ENCODE data around the gene PSMG1.
"Not testable (repeated sequence)": the region's sequence is repeated elsewhere in the genome, so short reads cannot be mapped to it uniquely, and the experiment has no call there.

PSMG1 gene

GRCh38 chr21:39155578-39155977, 27.7 kb downstream of the PSMG1 start:
- DNase-seq = no peak

- DNase-seq = no peak
These were observed 29.4 kb downstream of the PSMG1 start for GRCh38 chr21:39153842-39154241.

- no peak for DNase-seq
These were observed 29.9 kb downstream of the PSMG1 start for GRCh38 chr21:39153373-39153772.

- DNase-seq = no peak
These were observed 31.0 kb downstream of the PSMG1 start for GRCh38 chr21:39152271-39152670.

- no peak for DNase-seq
These were observed 32.4 kb downstream of the PSMG1 start for GRCh38 chr21:39150877-39151276.

DNA sequence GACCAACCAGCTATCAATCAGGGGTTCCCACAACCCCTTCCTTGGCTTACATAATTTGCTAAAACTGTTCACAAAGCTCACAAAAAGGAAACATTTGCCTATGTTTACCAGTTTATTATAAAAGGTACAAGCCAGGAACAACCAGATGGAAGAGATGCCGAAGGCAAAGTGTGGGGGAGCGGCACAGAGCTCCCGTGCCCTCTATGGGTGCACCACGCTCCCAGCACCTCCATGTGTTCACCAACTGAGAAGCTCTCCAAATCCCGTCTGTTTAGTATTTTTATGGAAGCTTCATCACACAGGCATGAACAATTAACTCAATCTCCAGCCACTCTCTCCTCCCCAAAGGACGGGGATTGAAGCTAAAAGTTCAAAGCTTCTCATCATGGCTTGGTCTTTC, 32.9 kb downstream of the PSMG1 start:
- no peak for DNase-seq

DNA sequence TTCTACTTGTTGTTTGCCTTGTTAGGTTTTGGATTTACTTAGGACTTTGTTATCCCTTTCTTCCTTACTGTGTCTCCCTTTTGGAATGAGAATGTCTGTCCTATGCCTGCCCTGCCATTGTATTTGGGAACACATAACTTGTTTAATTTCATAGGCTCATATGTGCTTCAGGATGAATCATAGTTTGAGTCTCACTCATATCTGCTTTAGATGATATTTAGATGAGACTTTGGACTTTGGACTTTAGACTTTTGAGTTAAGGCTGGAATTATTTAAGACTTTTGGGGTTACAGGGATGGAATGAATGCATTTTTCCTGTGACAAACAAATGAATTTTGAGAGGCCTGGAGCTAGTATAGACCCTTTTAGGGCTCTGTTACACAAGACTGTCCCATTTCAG, 33.4 kb downstream of the PSMG1 start:
- DNase-seq = no peak

DNA sequence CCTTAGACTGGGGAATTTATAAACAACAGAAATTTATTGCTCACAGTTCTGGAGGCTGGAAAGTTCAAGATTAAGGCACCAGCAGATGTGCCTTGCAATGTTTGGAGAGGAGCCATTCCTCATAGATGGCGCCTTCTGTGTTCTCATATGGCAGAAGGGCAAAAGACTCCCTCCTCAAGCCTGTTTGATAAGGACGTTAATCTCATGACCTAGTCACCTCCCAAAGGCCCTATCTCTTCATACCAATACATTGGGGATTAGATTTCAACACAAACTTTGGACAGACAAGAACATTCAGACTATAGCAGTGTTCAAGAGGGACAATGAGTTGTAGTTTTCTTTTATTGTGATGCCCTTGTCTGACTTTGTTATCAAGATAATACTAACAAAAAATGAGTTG, 34.3 kb downstream of the PSMG1 start:
- DNase-seq = no peak

DNA sequence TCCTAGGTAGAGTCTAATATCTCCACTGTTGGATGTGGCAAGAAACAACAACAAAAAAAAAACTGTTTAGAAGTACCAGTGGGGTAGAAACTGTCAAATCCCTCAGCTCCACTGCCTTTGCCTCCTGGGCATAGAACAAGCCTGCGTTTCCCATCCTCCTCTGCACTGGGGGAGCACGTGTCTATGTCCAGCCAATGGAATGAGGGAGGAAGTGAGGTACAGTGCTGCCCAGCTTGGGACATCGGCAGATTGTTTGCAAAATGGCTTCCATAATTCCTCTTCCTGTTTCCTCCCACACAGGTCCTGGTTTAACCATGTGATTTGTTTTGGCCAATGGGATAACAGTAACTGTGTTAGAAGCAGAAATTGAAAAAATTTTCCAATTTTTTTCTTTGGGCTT, 39.1 kb downstream of the PSMG1 start:
- no peak for DNase-seq

GRCh38 chr21:39142972-39143371, 40.3 kb downstream of the PSMG1 start:
- no peak for DNase-seq

DNA sequence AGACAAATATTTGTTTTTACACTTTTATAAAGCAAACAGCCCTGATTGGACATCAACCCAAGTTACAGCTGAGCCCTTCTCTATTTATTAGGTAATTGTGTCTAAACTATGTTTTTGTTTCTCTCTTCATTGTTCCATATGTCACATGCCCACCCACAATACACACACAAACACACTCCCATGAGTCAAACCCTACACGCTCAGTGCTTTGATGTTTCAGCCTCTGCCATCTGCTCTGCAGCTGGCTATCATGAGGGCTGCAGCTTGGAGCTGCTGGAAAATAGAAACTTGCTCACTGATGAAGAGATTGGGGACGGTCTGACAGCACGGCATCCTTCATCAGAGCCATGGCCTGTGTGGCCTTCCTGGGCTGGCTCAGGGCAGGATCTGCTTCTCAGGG, 41.7 kb downstream of the PSMG1 start:
- DNase-seq = no peak

DNA sequence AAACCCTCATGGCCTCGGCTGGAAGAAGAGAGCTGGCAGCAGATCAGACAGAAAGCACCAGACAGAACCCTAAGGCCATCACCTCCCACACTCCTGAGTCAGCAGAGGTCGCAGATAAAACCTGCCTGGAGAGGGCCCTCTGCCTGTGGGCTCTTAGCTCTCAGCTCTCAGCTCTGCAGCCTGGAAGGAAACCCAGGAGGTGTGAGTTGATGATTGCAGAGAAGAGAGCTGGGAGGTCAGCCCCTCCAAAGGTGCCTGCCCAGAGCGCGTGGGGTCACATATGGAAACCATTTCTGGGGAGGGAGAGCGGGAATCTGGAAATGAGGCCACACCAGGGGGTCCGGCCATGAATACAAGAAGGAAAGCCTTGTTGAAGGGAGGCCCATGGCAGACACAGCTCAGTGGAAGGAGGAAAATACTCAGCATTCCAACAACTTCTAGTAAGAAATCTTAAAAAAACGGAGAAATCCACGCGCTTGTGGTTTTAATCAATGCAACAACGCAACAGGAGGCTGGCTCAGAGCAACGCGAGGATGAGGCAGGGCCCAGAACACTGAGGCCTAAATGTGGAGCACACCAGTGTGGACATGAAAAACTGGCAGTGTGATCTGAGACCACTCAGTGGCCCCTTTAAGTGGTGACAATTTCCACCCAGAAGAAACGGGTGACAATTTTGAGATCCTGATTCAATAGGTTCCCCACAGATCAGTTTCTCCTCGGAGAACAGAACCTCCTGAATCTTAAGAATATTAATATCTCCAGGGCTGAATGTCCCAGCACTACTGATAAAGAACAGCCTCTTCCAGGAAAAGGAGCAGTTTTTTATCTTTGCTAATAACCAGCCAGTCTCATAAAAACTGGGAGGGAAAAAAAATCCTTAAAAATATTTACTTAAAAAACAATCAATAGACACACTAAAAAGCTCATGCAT, 45.7 kb downstream of the PSMG1 start:
- DNase-seq = no peak

DNA sequence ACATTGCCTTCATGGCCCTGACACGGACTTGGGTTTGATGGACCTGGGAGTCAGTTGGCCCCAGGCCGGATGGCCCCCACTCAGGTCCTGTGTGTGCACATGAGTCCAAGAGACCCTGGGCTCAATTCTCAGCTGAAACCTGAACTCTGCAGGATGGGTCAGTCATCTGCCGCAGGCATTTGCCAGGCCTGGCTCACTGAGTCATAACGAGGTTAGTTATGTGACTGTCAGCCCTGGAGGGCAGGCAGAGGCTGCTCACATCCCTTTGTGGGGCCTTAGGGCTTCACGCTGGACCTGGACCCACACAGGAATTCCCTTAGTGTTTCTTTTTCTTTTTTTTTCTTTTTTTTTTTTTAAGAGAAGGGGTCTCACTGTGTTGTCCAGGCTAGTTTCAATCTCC, 46.5 kb downstream of the PSMG1 start:
- DNase-seq = no peak

- not testable (repeated sequence) for DNase-seq
These were observed 47.1 kb downstream of the PSMG1 start for GRCh38 chr21:39136138-39136537.

GRCh38 chr21:39134288-39134810, 48.9 kb downstream of the PSMG1 start:
- no peak for DNase-seq

GRCh38 chr21:39132248-39132647, 51.0 kb downstream of the PSMG1 start:
- DNase-seq = no peak

- no peak for DNase-seq
These were observed 51.5 kb downstream of the PSMG1 start for GRCh38 chr21:39131791-39132190.

DNA sequence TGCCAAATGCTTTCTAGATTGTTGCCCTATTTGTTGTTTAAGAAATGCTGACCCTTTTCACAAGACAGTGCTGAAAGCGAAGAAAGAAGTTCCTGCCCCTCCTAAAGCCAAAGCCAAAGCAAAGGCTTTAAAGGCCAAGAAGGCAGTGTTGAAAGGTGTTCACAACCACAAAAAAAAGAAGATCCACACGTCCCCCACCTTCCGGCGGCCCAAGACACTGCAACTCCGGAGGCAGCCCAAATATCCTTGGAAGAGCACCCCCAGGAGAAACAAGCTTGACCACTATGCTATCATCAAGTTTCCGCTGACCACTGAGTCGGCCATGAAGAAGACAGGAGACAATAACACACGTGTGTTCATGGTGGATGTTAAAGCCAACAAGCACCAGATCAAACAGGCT, 55.7 kb downstream of the PSMG1 start:
- no peak for DNase-seq

- no peak for DNase-seq
These were observed 56.8 kb downstream of the PSMG1 start for GRCh38 chr21:39126486-39126806.

- no peak for DNase-seq
These were observed 57.3 kb downstream of the PSMG1 start for GRCh38 chr21:39125752-39126485.
